ENCODE data around the gene MRGPRE. TPM values are rescaled to one million over a fixed set of nuclear protein-coding genes. Genes with fewer than 3 reads are reported as not detected.
"Not testable (repeated sequence)": the region's sequence is repeated elsewhere in the genome, so short reads cannot be mapped to it uniquely, and the experiment has no call there.

MRGPRE gene
- 1 to 10 TPM in 1 of 4 donors, not detected in 3; 1.2 TPM for total RNA-seq

- H3K9me3 ChIP-seq: no peaks in the 10 kb centered on the region
- no peak for TF ChIP-seq CTCF (IDR thresholded peaks at IDR 0.05)
- no peak for TF ChIP-seq POLR2A (IDR thresholded peaks at IDR 0.05)
- no peak within 1 kb of the TSS for H3K4me3 ChIP-seq
- H3K36me3 ChIP-seq: no peaks in the 10 kb centered on the region
- no peaks in the 10 kb centered on the region for H3K27me3 ChIP-seq
- no peak within 1 kb of the TSS for H3K27ac ChIP-seq
- DNase-seq: peak in 1 of 3 donors; percentile 51
- H3K4me1 ChIP-seq: no peaks in the 10 kb centered on the region
Observed at GRCh38 chr11:3231851-3232744, at the start of gene MRGPRE. TSS of gene MRGPRE (minus strand) at chr11:3232417. CDS start at chr11:3228799, 3,618 bp downstream.

GRCh38 chr11:3281146-3281545 lies 48.9 kb upstream of the MRGPRE start:
- not testable (repeated sequence) for H3K9me3 ChIP-seq, DNase-seq, H3K36me3 ChIP-seq

GRCh38 chr11:3280662-3281061 lies 48.4 kb upstream of the MRGPRE start:
- not testable (repeated sequence) for DNase-seq, H3K9me3 ChIP-seq, H3K36me3 ChIP-seq, H3K4me1 ChIP-seq, H3K27me3 ChIP-seq, H3K27ac ChIP-seq, H3K4me3 ChIP-seq

More at GRCh38 chr11:3281146-3281545, 48.9 kb upstream of the MRGPRE start:
- H3K27me3 ChIP-seq, H3K4me1 ChIP-seq, H3K27ac ChIP-seq, H3K4me3 ChIP-seq: not testable (repeated sequence)

- not testable (repeated sequence) for H3K27me3 ChIP-seq, H3K4me1 ChIP-seq, H3K27ac ChIP-seq, H3K9me3 ChIP-seq, DNase-seq, H3K4me3 ChIP-seq, H3K36me3 ChIP-seq
Observed at GRCh38 chr11:3278922-3279321, 46.7 kb upstream of the MRGPRE start.

- DNase-seq, H3K9me3 ChIP-seq, H3K4me1 ChIP-seq, H3K27me3 ChIP-seq, H3K36me3 ChIP-seq, H3K27ac ChIP-seq, H3K4me3 ChIP-seq: not testable (repeated sequence)
Observed at GRCh38 chr11:3273629-3274028, 41.4 kb upstream of the MRGPRE start.

- not testable (repeated sequence) for H3K27ac ChIP-seq, DNase-seq, H3K27me3 ChIP-seq, H3K9me3 ChIP-seq, H3K36me3 ChIP-seq, H3K4me3 ChIP-seq, H3K4me1 ChIP-seq
Observed at GRCh38 chr11:3262548-3262947, 30.3 kb upstream of the MRGPRE start.

GRCh38 chr11:3261831-3262230 lies 29.6 kb upstream of the MRGPRE start:
- not testable (repeated sequence) for H3K4me1 ChIP-seq, H3K9me3 ChIP-seq, H3K27me3 ChIP-seq, H3K4me3 ChIP-seq, H3K27ac ChIP-seq, H3K36me3 ChIP-seq, DNase-seq

- not testable (repeated sequence) for DNase-seq, H3K4me3 ChIP-seq, H3K9me3 ChIP-seq, H3K27me3 ChIP-seq, H3K27ac ChIP-seq, H3K36me3 ChIP-seq, H3K4me1 ChIP-seq
Observed at GRCh38 chr11:3257509-3257908, 25.3 kb upstream of the MRGPRE start.

- not testable (repeated sequence) for H3K27ac ChIP-seq, DNase-seq, H3K36me3 ChIP-seq, H3K4me1 ChIP-seq, H3K4me3 ChIP-seq, H3K9me3 ChIP-seq, H3K27me3 ChIP-seq
Observed at GRCh38 chr11:3255241-3255640, 23.0 kb upstream of the MRGPRE start.

- H3K27ac ChIP-seq, H3K9me3 ChIP-seq, H3K36me3 ChIP-seq, H3K27me3 ChIP-seq, H3K4me1 ChIP-seq, H3K4me3 ChIP-seq, DNase-seq: not testable (repeated sequence)
Observed at GRCh38 chr11:3254773-3255172, 22.6 kb upstream of the MRGPRE start.
